ENCODE results near the gene UGT1A7.
"Not testable (repeated sequence)": the region's sequence is repeated elsewhere in the genome, so short reads cannot be mapped to it uniquely, and the experiment has no call there.

UGT1A7 gene

GRCh38 chr2:233681521-233682099 lies at the start of gene UGT1A7:
UGT1A7 (plus strand) TSS chr2:233681901; CDS start chr2:233681938, 37 bp downstream.
- no peak for DNase-seq

GRCh38 chr2:233636306-233636705 lies 45.4 kb upstream of the UGT1A7 start, which contains the start of gene UGT1A10:
UGT1A10 (plus strand) TSS chr2:233636448; CDS start chr2:233636523, 75 bp downstream.
- DNase-seq = not testable (repeated sequence)

GRCh38 chr2:233638836-233639235 lies 42.9 kb upstream of the UGT1A7 start:
- DNase-seq = peak; percentile 3

- DNase-seq = no peak
Measured at GRCh38 chr2:233639860-233640259, 41.8 kb upstream of the UGT1A7 start.

- no peak for DNase-seq
Measured at GRCh38 chr2:233643128-233643527, 38.6 kb upstream of the UGT1A7 start.

GRCh38 chr2:233646033-233646432 lies 35.7 kb upstream of the UGT1A7 start:
- not testable (repeated sequence) for DNase-seq

GRCh38 chr2:233650981-233651380 lies 30.7 kb upstream of the UGT1A7 start:
- DNase-seq = no peak

GRCh38 chr2:233651430-233651829 lies 30.3 kb upstream of the UGT1A7 start:
- DNase-seq = no peak

- no peak for DNase-seq
Measured at GRCh38 chr2:233654501-233654900, 27.2 kb upstream of the UGT1A7 start.

GRCh38 chr2:233655043-233655442 lies 26.7 kb upstream of the UGT1A7 start:
- DNase-seq = no peak

GRCh38 chr2:233655943-233656342 lies 25.8 kb upstream of the UGT1A7 start:
- not testable (repeated sequence) for DNase-seq

- DNase-seq = no peak
Measured at GRCh38 chr2:233656443-233656842, 25.3 kb upstream of the UGT1A7 start.

- no peak for DNase-seq
Measured at GRCh38 chr2:233658610-233659009, 23.1 kb upstream of the UGT1A7 start.

- DNase-seq = no peak
Measured at GRCh38 chr2:233663911-233664310, 17.8 kb upstream of the UGT1A7 start.

GRCh38 chr2:233668605-233669260 lies 13.0 kb upstream of the UGT1A7 start:
- no peak for DNase-seq

- no peak for DNase-seq
Measured at GRCh38 chr2:233671290-233672161, 10.2 kb upstream of the UGT1A7 start, which contains the start of gene UGT1A9. UGT1A9 (plus strand) TSS chr2:233671898; CDS start chr2:233671935, 37 bp downstream.

GRCh38 chr2:233672886-233673285 lies 8.8 kb upstream of the UGT1A7 start:
- DNase-seq = no peak

- no peak for DNase-seq
Measured at GRCh38 chr2:233673896-233674295, 7.8 kb upstream of the UGT1A7 start.

GRCh38 chr2:233674314-233674713 lies 7.4 kb upstream of the UGT1A7 start:
- no peak for DNase-seq

- no peak for DNase-seq
Measured at GRCh38 chr2:233674995-233675394, 6.7 kb upstream of the UGT1A7 start.

GRCh38 chr2:233676046-233676445 lies 5.7 kb upstream of the UGT1A7 start:
- DNase-seq = no peak

- no peak for DNase-seq
Measured at GRCh38 chr2:233679196-233679595, 2.5 kb upstream of the UGT1A7 start.

GRCh38 chr2:233680361-233681045 lies 1.2 kb upstream of the UGT1A7 start:
- DNase-seq = no peak
